Stomach (tissue), 4 donors: ENCODE measurements around the gene MGAM2.

Experiments used
- POLR2A ChIP-seq, 4 donors: fragments of 450-650 bp; IDR thresholded peaks; one replicate each; pipeline ENCODE4 v1.6.1; 2016; ENCODE audit warnings: antibody characterized with exemption in 4 of 4, control low read depth in 2 of 4, mild to moderate bottlenecking in 1 of 4, moderate library complexity in 1 of 4
- POLR2AphosphoS5 ChIP-seq, 3 donors: sonication (generic); formaldehyde crosslinking; IDR thresholded peaks; one replicate each; pipeline ENCODE4 v1.6.1; 2016; ENCODE audit warnings: antibody characterized with exemption in 3 of 3
- TF ChIP-seq, protein P1 (sequence below), 7 experiments: fragments of 450-650 bp in 4 of 7; fragments of 200-600 bp in 3 of 7; sonication (generic) in 3 of 7; IDR thresholded peaks; one replicate each; pipeline ENCODE4 v1.5.1; 2016 to 2019; ENCODE audit warnings: antibody characterized with exemption in 7 of 7, control low read depth in 2 of 7, mild to moderate bottlenecking in 1 of 7

DNA sequence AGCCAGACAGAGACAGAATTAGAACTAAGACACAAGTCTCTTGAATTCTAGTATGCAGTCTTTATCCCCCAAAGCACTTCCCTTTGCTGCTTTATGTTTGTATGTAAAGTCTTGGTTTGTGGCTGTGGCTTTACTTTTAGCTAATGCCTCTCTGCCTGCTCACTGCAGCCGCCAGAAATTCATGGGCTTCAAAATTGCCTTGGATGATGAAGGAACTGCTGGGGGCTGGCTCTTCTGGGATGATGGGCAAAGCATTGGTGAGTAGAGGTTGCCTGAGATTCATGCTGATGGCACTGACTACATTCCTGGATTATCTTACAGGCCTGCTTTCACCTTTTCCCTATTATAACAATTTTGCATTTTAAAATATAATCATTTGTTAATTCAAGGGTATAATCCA is 10.9 kb upstream of the MGAM2 start:
- TF ChIP-seq, protein P1, sequence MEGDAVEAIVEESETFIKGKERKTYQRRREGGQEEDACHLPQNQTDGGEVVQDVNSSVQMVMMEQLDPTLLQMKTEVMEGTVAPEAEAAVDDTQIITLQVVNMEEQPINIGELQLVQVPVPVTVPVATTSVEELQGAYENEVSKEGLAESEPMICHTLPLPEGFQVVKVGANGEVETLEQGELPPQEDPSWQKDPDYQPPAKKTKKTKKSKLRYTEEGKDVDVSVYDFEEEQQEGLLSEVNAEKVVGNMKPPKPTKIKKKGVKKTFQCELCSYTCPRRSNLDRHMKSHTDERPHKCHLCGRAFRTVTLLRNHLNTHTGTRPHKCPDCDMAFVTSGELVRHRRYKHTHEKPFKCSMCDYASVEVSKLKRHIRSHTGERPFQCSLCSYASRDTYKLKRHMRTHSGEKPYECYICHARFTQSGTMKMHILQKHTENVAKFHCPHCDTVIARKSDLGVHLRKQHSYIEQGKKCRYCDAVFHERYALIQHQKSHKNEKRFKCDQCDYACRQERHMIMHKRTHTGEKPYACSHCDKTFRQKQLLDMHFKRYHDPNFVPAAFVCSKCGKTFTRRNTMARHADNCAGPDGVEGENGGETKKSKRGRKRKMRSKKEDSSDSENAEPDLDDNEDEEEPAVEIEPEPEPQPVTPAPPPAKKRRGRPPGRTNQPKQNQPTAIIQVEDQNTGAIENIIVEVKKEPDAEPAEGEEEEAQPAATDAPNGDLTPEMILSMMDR (IDR thresholded peaks at IDR 0.05): no peak
- TF ChIP-seq POLR2A (IDR thresholded peaks at IDR 0.05) (no peak), POLR2AphosphoS5 (IDR thresholded peaks at IDR 0.05) (no peak)
